Right lobe of liver (tissue), 6 donors: ENCODE data around the gene CBY1. TPM values are rescaled to one million over a fixed set of nuclear protein-coding genes. Genes with fewer than 3 reads are reported as not detected.
A peak's percentile ranks its signal among the peaks of the same experiment; 100 is the strongest.

ENCODE experiments used
- ATAC-seq, 4 donors: fragments of 200-7000 bp; cut with Tn5 transposase; one replicate each; pipeline ENCODE4 v1.9.1; 2020; ENCODE audit warnings: mild to moderate bottlenecking in 4 of 4, moderate library complexity in 4 of 4
- DNase-seq, 3 donors: peaks; one replicate each; pipeline ENCODE4 v3.0.0-alpha.2; 2020
- H3K27ac ChIP-seq, 3 donors: fragments of 200-600 bp; one replicate each; pipeline ENCODE4 v1.8.0; 2022
- H3K27me3 ChIP-seq, 2 donors: fragments of 200-600 bp; one replicate each; pipeline ENCODE4 v1.8.0; 2022
- H3K36me3 ChIP-seq, 4 donors: fragments of 200-600 bp; sonication (generic) in 1 of 4; one replicate each; pipeline versions ENCODE4 v1.5.1 to v1.8.0; 2017 to 2022; ENCODE audit warnings: control low read depth in 1 of 4
- H3K4me1 ChIP-seq, 4 donors: fragments of 200-600 bp; sonication (generic) in 1 of 4; one replicate each; pipeline versions ENCODE4 v1.5.1 to v1.8.0; 2017 to 2022; ENCODE audit warnings: control low read depth in 1 of 4
- H3K4me3 ChIP-seq, 3 donors: fragments of 200-600 bp; one replicate each; pipeline ENCODE4 v1.8.0; 2022
- H3K9me3 ChIP-seq, 4 donors: fragments of 200-600 bp; sonication (generic) in 1 of 4; one replicate each; pipeline versions ENCODE4 v1.5.1 to v1.8.0; 2017 to 2022; ENCODE audit warnings: control low read depth in 1 of 4
- POLR2A ChIP-seq: fragments of 450-650 bp; IDR thresholded peaks from one replicate; pipeline ENCODE4 v1.6.1; 2017; ENCODE audit warnings: antibody characterized with exemption, mild to moderate bottlenecking
- WGBS: methylation state at CpG from one replicate; pipeline ENCODE4 v1.1.6; 2018; ENCODE audit warnings: low coverage, low lambda C conversion rate; ENCODE audit not compliant: insufficient coverage; ENCODE audit errors: missing lambda C conversion rate; 5-methylcytosine and 5-hydroxymethylcytosine counted together
- intact Hi-C, 2 donors: fragments of 100-400 bp; cut with DNase I; formaldehyde crosslinking; loops; one replicate each; pipeline versions ENCODE4 v1.11.2 to v1.14.1; 2022
- total RNA-seq, 6 experiments: library from RNA; depleted of rRNA in 2 of 6; stranded (reverse); fragments of >200 nt in 2 of 6; fragmentation: NEBNext Ultra II Directional in 3 of 6; extraction: Animal tissue kit (Norgen Biotek cat#: 25700) in 3 of 6; gene quantifications; one replicate each; pipeline versions ENCODE4 v1.1.0 to v1.2.4, GENCODE V29; 2016 to 2023
- TF ChIP-seq, protein P1 (sequence below), 4 donors: fragments of 200-600 bp in 3 of 4; fragments of 450-650 bp in 1 of 4; IDR thresholded peaks; one replicate each; pipeline versions ENCODE4 v1.5.1 to v1.8.0; 2016 to 2022; ENCODE audit warnings: antibody characterized with exemption in 4 of 4, mild to moderate bottlenecking in 2 of 4
- donor health status: DM: no; HTN: yes; CAD: no.
- donor health status: DM: no; HTN: no; CAD: no.
- donor health status: DM: no; HTN: no; CAD: no.
- donor health status: DM: no; HTN: yes; CAD: no.
- donor health status: DM: no; HTN: yes; CAD: no.

Gene CBY1
- total RNA-seq, 6 experiments from 2014 or later = 6.1 to 14.4 (median 11.6) TPM

DNA sequence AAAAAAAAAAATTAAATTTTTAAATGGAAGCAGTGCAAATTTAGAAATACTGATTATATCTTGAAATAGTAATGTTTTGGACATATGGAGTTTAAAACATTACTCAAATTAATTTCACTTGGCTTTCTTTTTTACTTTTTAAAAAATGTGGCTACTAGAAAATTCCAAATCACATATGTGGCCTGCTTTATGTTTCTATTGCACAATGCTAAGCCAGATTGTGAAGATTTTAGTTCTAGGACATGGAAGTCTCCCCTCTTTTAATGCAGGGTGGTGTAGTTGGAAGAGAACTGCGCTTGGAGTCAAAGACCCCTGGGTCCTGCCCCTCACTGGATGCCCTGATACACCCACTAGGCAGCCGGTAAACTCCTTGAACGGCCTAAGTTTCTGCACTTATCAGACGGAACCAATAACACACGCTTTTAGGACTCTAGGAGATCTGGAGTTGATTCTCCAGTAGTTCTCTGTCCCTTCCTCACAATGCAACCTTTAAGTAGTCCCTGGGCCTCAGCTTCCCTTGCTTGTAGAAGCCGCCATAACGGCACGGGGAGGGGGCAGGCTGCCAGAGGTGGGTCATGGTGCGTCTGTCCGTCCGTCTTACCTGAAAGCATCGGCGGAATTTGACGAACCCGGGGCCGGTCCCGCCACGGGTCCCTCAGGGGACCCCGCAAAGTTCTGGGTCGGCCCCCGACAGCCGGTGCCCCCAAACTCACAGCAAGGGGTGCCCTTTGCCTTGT, 751 bp upstream of the CBY1 start:
- intact Hi-C loops = no loop called here
- H3K27me3 ChIP-seq = no peaks in the 10 kb centered on the region
- no peak for TF ChIP-seq POLR2A
- TF ChIP-seq, protein P1, sequence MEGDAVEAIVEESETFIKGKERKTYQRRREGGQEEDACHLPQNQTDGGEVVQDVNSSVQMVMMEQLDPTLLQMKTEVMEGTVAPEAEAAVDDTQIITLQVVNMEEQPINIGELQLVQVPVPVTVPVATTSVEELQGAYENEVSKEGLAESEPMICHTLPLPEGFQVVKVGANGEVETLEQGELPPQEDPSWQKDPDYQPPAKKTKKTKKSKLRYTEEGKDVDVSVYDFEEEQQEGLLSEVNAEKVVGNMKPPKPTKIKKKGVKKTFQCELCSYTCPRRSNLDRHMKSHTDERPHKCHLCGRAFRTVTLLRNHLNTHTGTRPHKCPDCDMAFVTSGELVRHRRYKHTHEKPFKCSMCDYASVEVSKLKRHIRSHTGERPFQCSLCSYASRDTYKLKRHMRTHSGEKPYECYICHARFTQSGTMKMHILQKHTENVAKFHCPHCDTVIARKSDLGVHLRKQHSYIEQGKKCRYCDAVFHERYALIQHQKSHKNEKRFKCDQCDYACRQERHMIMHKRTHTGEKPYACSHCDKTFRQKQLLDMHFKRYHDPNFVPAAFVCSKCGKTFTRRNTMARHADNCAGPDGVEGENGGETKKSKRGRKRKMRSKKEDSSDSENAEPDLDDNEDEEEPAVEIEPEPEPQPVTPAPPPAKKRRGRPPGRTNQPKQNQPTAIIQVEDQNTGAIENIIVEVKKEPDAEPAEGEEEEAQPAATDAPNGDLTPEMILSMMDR (IDR thresholded peaks at IDR 0.05) = no peak
- H3K27ac ChIP-seq = peak overlapping the region in 2 of 3 donors; percentile 86 to 94
- H3K4me1 ChIP-seq = peaks cover 0 to 15% (median 4%) of the 10 kb centered on the region in 4 donors
- ATAC-seq = no peak
- H3K36me3 ChIP-seq = no peaks in the 10 kb centered on the region
- peak in 1 of 3 donors; percentile 28 for DNase-seq
- H3K4me3 ChIP-seq = peak overlapping the region; percentile 79 to 100 (median 95)
- H3K9me3 ChIP-seq = no peaks in the 10 kb centered on the region
- 18% methylated on average over 5 of the region's 22 CpGs for WGBS

DNA sequence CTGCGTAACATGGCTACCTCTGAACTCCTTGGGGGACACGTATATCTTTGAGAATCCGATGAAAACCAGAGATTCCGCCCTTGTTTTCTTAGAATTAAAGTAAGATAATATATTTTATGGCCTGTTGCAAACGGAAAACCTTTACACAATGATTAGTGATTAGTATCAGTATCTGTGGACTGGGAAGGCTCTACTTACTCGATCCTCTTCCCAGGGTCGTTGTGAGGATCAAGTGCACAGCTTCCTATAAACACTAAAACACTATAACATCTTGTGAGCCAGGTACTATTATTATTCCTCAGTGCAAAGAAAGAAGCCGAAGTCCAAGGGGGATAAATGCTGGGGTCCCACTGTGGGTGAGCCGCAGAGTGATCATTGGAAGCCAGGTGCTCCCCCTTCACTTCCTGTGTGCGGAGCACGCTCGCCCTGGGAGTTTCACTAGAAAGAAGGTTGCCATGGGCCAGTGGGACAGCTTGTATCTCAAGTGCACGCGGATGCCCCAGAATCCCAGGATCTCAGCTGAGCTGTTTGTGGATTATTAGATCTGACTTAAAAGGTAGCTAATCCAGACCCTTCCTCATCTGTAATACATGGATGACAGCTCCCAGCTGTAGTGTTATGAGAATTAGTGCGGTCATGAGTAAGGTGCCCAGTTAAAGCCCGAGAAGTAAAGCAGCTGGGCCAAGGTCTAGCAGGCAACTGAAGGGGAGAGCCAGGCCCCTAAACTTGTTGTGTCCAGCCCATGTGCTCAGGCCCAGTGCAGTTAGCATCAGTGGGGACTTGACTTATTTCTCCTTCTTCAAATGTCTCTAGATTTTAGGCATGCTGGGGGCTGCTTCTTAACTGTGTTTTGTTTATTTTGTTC, 839 bp downstream of the CBY1 start:
- no peaks in the 10 kb centered on the region for H3K27me3 ChIP-seq
- TF ChIP-seq POLR2A = no peak
- TF ChIP-seq, protein P1 (IDR thresholded peaks at IDR 0.05) = no peak
- DNase-seq (peak in 1 of 3 donors; percentile 24), ATAC-seq (peak in 2 of 4 donors; percentile 24 to 34)
- WGBS = 17% methylated on average over 16 of the region's 16 CpGs
- peak overlapping the region; percentile 83 to 94 (median 86) for H3K27ac ChIP-seq
- no peaks in the 10 kb centered on the region for H3K36me3 ChIP-seq
- peaks cover 0 to 15% (median 4%) of the 10 kb centered on the region in 4 donors for H3K4me1 ChIP-seq
- peak overlapping the region; percentile 79 to 100 (median 95) for H3K4me3 ChIP-seq
- H3K9me3 ChIP-seq = no peaks in the 10 kb centered on the region
- intact Hi-C loops = no loop called here

DNA sequence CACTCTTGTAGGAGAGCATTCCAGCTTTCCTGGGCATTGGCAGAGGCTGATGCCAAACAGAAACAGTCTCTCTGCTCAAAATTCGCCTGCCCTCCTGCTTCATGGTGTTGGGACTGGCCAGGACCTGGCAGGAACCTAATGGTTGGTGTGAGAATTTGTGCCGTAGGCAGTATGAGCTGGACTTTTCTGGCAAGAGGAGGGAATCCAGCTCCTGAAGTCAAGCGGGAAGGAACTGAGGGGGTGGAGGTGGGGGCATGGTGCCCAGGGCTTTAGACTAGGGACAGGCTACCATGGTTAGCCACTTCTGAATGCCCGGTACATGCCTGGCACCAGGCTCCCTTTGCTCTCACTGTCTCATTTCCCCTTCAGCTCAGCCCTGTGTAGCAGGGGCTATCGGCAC, 18.4 kb downstream of the CBY1 start:
- WGBS = 70% methylated on average over 3 of the region's 5 CpGs
- ATAC-seq = peak in 1 of 4 donors; percentile 29
- Histone ChIP-seq H3K36me3 (peaks cover 0 to 13% (median 6%) of the 10 kb centered on the region in 4 donors), H3K27ac (no peak overlapping the region), H3K4me3 (no peak overlapping the region), H3K4me1 (no peaks in the 10 kb centered on the region), H3K9me3 (no peaks in the 10 kb centered on the region), H3K27me3 (no peaks in the 10 kb centered on the region)
- TF ChIP-seq POLR2A = no peak
- TF ChIP-seq, protein P1 (IDR thresholded peaks at IDR 0.05) = no peak
- intact Hi-C loops = no loop called here
- DNase-seq = peak in 1 of 3 donors; percentile 25

DNA sequence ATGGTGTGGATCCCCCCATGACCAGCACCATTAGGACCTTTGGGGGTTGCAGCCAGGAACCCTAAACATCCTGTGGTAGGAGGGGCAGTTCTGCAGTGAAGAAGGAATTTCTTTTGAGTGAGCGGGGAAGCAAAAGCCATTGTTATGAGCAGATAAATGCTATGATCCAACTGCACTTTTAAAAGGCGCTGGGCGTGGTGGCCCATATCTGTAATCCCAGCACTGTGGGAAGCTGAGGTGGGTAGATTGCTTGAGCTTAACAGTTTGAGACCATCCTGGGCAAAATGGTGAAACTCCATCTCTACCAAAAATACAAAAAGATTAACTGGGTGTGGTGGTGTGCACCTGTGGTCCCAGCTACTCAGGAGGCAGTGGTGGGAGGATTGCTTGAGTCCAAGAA, 19.4 kb downstream of the CBY1 start:
- ATAC-seq (no peak), DNase-seq (peak in 1 of 3 donors; percentile 5)
- intact Hi-C loops = no loop called here
- TF ChIP-seq POLR2A = no peak
- TF ChIP-seq, protein P1 (IDR thresholded peaks at IDR 0.05) = no peak
- 88% methylated on average over 3 of the region's 3 CpGs for WGBS
- Histone ChIP-seq H3K4me3 (no peak overlapping the region), H3K27me3 (no peaks in the 10 kb centered on the region), H3K27ac (no peak overlapping the region), H3K4me1 (no peaks in the 10 kb centered on the region), H3K36me3 (peaks cover 0 to 11% (median 4%) of the 10 kb centered on the region in 4 donors), H3K9me3 (no peaks in the 10 kb centered on the region)
